Measurements from ENCODE around the gene RSAD1. TPM values are rescaled to one million over a fixed set of nuclear protein-coding genes. Genes with fewer than 3 reads are reported as not detected.

Gene RSAD1
- total and polyA plus RNA-seq, 4 donors, result 20.1 to 43.2 (median 29.9) TPM

- Histone ChIP-seq H3K4me3 (no peak within 1 kb of the TSS), H3K27me3 (ENCODE audit: control insufficient read depth in 3 of 3, insufficient read depth in 3 of 3, low read length in 2 of 3) (peaks cover 0 to 24% (median 0%) of the 10 kb centered on the region in 3 donors), H3K9ac (ENCODE audit: insufficient read depth in 1 of 2, low read length in 2 of 2) (no peak within 1 kb of the TSS), H3K36me3 (ENCODE audit: control insufficient read depth in 4 of 4, insufficient read depth in 4 of 4, low read length in 4 of 4) (peaks cover 0 to 10% (median 2%) of the 10 kb centered on the region in 4 donors), H3K27ac (ENCODE audit: low read depth in 1 of 2, low read length in 1 of 2) (no peak within 1 kb of the TSS), H3K9me3 (ENCODE audit: control insufficient read depth in 4 of 4, insufficient read depth in 3 of 4, low read length in 3 of 4) (peaks cover 0 to 2% (median 0%) of the 10 kb centered on the region in 4 donors), H3K4me1 (ENCODE audit: control insufficient read depth in 5 of 5, insufficient read depth in 5 of 5, low read length in 5 of 5) (peaks cover 0 to 17% (median 3%) of the 10 kb centered on the region in 5 donors)
- WGBS, 2 donors, result 29 to 43% methylated on average over 54 to 71 of the region's 71 CpGs
- peak in 2 of 3 donors; percentile 37 to 38 for DNase-seq
- ATAC-seq (ENCODE audit: insufficient read depth, low FRiP score), result no peak
- TF ChIP-seq CTCF (IDR thresholded peaks at IDR 0.05; ENCODE audit: control extremely low read depth, extremely low read depth), result no peak
Measured at GRCh38 chr17:50468304-50469207, 10.1 kb upstream of the RSAD1 start, which contains the start of gene CHAD. TSS of gene CHAD (minus strand) at chr17:50468880. CDS start at chr17:50468813, 67 bp downstream.

- TF ChIP-seq CTCF (IDR thresholded peaks at IDR 0.05; ENCODE audit: control extremely low read depth, extremely low read depth), result no peak
- Histone ChIP-seq H3K4me3 (no peak overlapping the region), H3K27me3 (ENCODE audit: control insufficient read depth in 3 of 3, insufficient read depth in 3 of 3, low read length in 2 of 3) (peaks cover 0 to 24% (median 0%) of the 10 kb centered on the region in 3 donors), H3K9me3 (ENCODE audit: control insufficient read depth in 4 of 4, insufficient read depth in 3 of 4, low read length in 3 of 4) (peaks cover 0 to 2% (median 0%) of the 10 kb centered on the region in 4 donors), H3K9ac (ENCODE audit: insufficient read depth in 1 of 2, low read length in 2 of 2) (no peak overlapping the region), H3K4me1 (ENCODE audit: control insufficient read depth in 5 of 5, insufficient read depth in 5 of 5, low read length in 5 of 5) (peaks cover 0 to 17% (median 3%) of the 10 kb centered on the region in 5 donors), H3K27ac (ENCODE audit: low read depth in 1 of 2, low read length in 1 of 2) (no peak overlapping the region), H3K36me3 (ENCODE audit: control insufficient read depth in 4 of 4, insufficient read depth in 4 of 4, low read length in 4 of 4) (peaks cover 0 to 14% (median 3%) of the 10 kb centered on the region in 4 donors)
- WGBS, 2 donors, result 11 to 16% methylated on average over 22 to 37 of the region's 37 CpGs
- ATAC-seq (ENCODE audit: insufficient read depth, low FRiP score) (no peak), DNase-seq (peak in 2 of 3 donors; percentile 39 to 42)
Measured at GRCh38 chr17:50469208-50469605, 9.5 kb upstream of the RSAD1 start.

GRCh38 chr17:50469671-50470305 is 8.9 kb upstream of the RSAD1 start:
- H3K4me3 ChIP-seq, result no peak overlapping the region
- WGBS, 2 donors, result 69 to 75% methylated on average over 18 to 19 of the region's 19 CpGs
- TF ChIP-seq CTCF (IDR thresholded peaks at IDR 0.05; ENCODE audit: control extremely low read depth, extremely low read depth), result no peak
- no peak overlapping the region for H3K27ac ChIP-seq (ENCODE audit: low read depth in 1 of 2, low read length in 1 of 2)
- H3K4me1 ChIP-seq (ENCODE audit: control insufficient read depth in 5 of 5, insufficient read depth in 5 of 5, low read length in 5 of 5), result peaks cover 0 to 17% (median 3%) of the 10 kb centered on the region in 5 donors
- H3K36me3 ChIP-seq (ENCODE audit: control insufficient read depth in 4 of 4, insufficient read depth in 4 of 4, low read length in 4 of 4), result peaks cover 0 to 14% (median 5%) of the 10 kb centered on the region in 4 donors
- H3K9ac ChIP-seq (ENCODE audit: insufficient read depth in 1 of 2, low read length in 2 of 2), result no peak overlapping the region
- H3K27me3 ChIP-seq (ENCODE audit: control insufficient read depth in 3 of 3, insufficient read depth in 3 of 3, low read length in 2 of 3), result peaks cover 0 to 24% (median 0%) of the 10 kb centered on the region in 3 donors
- H3K9me3 ChIP-seq (ENCODE audit: control insufficient read depth in 4 of 4, insufficient read depth in 3 of 4, low read length in 3 of 4), result peaks cover 0 to 2% (median 0%) of the 10 kb centered on the region in 4 donors
- ATAC-seq (ENCODE audit: insufficient read depth, low FRiP score) (no peak), DNase-seq (no peak)
